ENCODE data around the gene TSPAN14. TPM values are rescaled to one million over a fixed set of nuclear protein-coding genes. Genes with fewer than 3 reads are reported as not detected.

Gene TSPAN14
- total and polyA plus RNA-seq, 2 of the 13 experiments (the other 11 are each of a cell fraction or from before 2014, with no cell fraction given): 24.1 to 80.6 TPM

DNA sequence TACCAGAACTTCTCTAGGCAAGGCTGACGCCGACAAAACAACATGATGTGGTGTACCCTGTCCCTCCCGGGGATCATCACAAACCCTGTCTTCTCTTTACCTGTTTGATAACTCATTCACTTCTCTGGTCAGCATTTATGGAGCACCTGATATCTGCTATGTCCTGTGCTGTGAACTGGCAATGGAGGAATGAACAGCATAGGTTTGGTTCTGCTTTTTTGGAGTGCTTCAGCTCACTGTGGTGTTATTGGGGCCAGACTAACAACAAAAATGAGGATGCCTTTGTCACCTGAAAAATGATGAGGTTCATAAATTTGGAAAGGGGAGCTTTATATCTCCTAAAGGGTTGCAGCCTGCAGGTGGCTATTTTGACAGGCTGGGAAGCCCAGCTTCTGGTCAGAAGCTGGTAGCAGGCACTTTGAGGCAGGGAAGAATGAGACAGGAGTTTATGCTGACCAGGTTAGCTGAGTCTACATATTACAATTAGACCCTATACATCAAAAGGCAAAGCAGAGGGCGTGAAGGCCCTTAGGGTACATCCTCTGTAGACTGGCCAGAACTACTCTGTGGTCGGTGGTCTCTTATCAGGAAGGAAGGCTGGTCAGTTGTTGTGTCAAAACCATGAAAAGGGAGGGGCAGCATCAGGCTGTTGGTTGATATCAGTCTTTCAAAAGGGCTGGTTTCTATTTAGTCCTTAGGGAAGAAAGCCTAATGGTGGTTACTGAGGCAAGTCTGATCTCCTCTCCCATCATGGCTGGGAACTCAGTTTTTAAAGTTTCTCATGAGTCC is 125.9 kb downstream of the TSPAN14 start (continued):
- TF ChIP-seq HMGXB4 (CRISPR knock-in tag; IDR thresholded peaks at IDR 0.05; ENCODE audit: borderline replicate concordance in 1 of 2, low read depth in 1 of 2): no peak
- TF ChIP-seq HNF4A (CRISPR knock-in tag; IDR thresholded peaks at IDR 0.05): no peak
- TF ChIP-seq, protein P1, sequence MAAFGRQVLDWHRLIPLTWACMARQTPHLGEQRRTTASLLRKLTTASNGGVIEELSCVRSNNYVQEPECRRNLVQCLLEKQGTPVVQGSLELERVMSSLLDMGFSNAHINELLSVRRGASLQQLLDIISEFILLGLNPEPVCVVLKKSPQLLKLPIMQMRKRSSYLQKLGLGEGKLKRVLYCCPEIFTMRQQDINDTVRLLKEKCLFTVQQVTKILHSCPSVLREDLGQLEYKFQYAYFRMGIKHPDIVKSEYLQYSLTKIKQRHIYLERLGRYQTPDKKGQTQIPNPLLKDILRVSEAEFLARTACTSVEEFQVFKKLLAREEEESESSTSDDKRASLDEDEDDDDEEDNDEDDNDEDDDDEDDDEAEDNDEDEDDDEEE (CRISPR knock-in tag; IDR thresholded peaks at IDR 0.05): no peak

DNA sequence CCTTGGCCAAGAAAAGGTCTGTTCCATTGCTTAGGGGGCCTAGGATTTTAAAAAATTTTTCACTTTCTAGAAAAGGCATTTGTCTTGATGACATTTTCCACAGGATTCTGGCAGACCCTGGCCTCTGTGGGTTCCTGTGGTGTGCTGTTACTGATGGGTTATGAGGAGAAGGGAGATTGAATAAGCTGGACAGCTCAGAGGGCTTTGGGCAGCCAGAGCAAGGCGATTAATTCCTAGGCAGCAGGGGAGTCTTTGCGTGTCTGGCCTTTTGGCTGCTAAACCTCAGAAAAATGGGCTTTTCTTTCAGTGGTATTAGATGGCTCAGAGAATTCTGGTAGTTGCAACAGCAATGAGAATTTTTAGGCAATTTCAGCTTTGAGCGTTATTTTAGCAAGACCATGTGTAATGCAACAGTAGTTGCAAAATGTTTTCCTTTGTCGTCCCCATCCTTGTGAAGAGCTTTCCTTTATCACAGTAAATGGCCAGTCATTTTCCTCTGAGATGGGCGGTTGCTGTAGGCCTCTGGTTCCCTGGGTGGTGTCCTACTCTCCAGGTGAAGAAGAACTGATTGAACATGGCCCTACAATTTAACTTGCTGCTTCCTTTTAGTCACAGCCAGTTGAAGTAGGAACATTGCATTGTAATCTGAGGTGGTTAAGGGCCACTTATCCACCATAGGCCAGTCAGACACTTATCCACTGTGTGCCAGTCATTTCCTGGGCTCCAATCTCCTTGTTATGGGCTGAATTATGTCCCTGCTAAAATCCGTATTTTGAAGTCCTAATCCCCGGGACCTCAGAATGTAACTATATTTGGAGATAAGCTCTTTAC is 126.7 kb downstream of the TSPAN14 start:
- peaks cover 4% of the 10 kb centered on the region; the same call in 1 of the 2 replicates for H3K9me3 ChIP-seq (ENCODE audit: low read length)
- TF ChIP-seq SRSF4 (IDR thresholded peaks at IDR 0.05; ENCODE audit: low read depth, low read length, poor library complexity, severe bottlenecking): no peak
- TF ChIP-seq SMAD1 (CRISPR knock-in tag; IDR thresholded peaks at IDR 0.05; ENCODE audit: borderline replicate concordance, low read depth): no peak
- TF ChIP-seq MAF1 (CRISPR knock-in tag; IDR thresholded peaks at IDR 0.05; ENCODE audit: borderline replicate concordance): no peak
- TF ChIP-seq FOXK2 (IDR thresholded peaks at IDR 0.05): no peak
- no peak for TF ChIP-seq ZNF512B (CRISPR knock-in tag; IDR thresholded peaks at IDR 0.05; ENCODE audit: borderline replicate concordance)
- H3K4me2 ChIP-seq (ENCODE audit: low read depth, low read length): no peak overlapping the region
- no peaks in the 10 kb centered on the region for H3K4me1 ChIP-seq (ENCODE audit: insufficient read depth, low read length)
- no peak overlapping the region for H3K9ac ChIP-seq (ENCODE audit: insufficient read depth, low read depth, low read length)
- ChIA-PET POLR2A (no interaction called here), CTCF (ENCODE audit: low intra/inter-chr PET ratio, low total read pairs) (no interaction called here)
- ATAC-seq (no peak), DNase-seq (ENCODE audit: low spot score) (no peak), FAIRE-seq (no peak)
- H2AFZ ChIP-seq (ENCODE audit: low read length): no peak overlapping the region
- intact Hi-C loops (cut with micrococcal nuclease; ENCODE audit: unreplicated experiment) (no loop called here), in situ Hi-C loops (cut with HindIII; ENCODE audit: extremely low pct_ligation_motif_present, low pct_unique_long_range_greater_than_20kb) (no loop called here)
- H4K20me1 ChIP-seq (ENCODE audit: insufficient read depth, low read length): no peaks in the 10 kb centered on the region
- H3K27ac ChIP-seq (ENCODE audit: extremely low read length, insufficient read depth, low read length): no peak overlapping the region
- no peaks in the 10 kb centered on the region for H3K36me3 ChIP-seq (replicated peaks in 1 of 2; ENCODE audit: control insufficient read depth in 1 of 2, insufficient read depth in 2 of 2, low read length in 2 of 2)
- WGBS (ENCODE audit: low lambda C conversion rate): 37% methylated on average over 7 of the region's 7 CpGs
- H3K27me3 ChIP-seq (ENCODE audit: control insufficient read depth in 1 of 2, insufficient read depth in 2 of 2, low read length in 2 of 2): peaks cover 0 to 27% of the 10 kb centered on the region in 2 experiments; a peak in 4 of 5 replicates
- no TSS peak for BruUV-seq (replicated peaks)
- H3K4me3 ChIP-seq (replicated peaks in 1 of 3; ENCODE audit: insufficient read depth in 1 of 3, low read depth in 2 of 3, low read length in 3 of 3): no peak overlapping the region
- no peaks in the 10 kb centered on the region for H3K79me2 ChIP-seq (ENCODE audit: insufficient read depth, low read length)
